NK-92 treated with Interleukin-12 subunit alpha and Interleukin-12 subunit beta, amount 100 ng/mL, for 24 hours (cell line): Measurements from ENCODE around the gene MICAL2.

Source experiments
- DNase-seq: peaks from one replicate; lab custom pipeline; 2025; lab: John Stamatoyannopoulos, UW

MICAL2 gene

DNA sequence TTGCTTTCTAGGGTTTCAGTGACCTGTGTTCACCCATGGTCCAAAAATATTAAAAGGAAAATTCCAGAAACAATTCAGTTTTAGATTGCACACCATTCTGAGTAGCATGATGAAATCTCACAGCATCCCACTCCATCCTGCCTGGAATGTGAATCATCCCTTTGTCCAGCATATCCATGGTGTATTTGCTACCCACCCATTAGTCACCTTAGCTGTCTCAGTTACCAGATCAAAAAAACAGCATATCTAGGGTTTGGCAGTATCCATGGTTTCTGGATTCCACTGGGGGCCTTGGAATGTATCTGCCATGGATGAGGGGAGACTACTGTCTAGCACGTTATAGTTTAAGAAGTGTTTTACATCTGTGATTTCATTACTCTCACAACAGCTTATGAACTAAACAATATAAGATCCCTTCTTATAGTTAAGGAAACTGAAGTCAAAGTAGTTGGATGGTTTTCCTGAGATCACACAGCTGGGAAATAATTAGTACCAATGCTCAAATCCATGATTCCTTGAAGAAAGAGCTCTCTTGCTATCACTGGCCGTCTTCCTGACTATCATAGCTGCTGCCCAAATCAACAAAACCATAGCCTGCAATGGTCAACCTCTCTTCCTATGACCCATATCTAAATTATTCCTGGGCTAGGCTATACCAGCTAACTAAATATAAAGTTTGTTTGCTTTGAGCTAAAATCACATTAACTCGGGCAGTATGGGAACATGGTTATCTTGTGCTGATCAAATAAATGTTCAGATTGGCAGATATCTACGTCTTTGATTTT lies 122.6 kb downstream of the MICAL2 start:
- DNase-seq: no peak

DNA sequence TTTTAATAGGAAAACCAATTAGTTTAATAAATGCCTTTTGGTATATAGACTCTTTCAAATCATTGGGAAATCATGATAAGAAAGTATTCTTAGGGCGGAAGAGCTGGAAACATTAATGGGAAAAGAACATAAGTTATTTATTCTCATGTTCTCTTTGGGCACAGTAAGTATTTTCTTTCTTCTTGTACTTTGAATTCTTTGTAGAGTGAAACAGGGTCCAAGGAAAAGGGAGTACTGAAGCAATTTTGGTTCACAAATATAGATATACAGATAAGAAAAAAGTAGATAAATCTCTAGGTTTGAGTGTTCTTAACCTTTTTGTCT lies 123.2 kb downstream of the MICAL2 start:
- no peak for DNase-seq

DNA sequence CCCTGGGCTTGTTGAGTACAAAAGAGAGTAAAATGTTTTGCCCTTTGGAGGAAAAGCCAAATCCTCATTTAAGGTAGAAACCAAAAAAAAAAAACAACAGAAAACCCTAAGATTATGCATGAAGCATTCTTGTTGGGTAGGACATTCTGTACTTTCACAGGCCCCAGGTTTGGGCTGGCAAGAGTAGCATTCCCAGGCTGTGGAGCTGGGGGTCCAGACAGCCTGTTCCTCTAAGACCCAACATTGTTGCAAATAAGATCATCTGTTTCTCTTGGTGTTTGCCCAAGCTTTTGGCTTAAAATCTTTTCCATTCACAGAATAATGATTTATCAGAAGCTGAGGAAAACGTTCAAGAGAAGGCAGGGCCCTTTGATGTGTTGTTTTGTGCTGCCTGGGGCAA lies 123.8 kb downstream of the MICAL2 start:
- no peak for DNase-seq

DNA sequence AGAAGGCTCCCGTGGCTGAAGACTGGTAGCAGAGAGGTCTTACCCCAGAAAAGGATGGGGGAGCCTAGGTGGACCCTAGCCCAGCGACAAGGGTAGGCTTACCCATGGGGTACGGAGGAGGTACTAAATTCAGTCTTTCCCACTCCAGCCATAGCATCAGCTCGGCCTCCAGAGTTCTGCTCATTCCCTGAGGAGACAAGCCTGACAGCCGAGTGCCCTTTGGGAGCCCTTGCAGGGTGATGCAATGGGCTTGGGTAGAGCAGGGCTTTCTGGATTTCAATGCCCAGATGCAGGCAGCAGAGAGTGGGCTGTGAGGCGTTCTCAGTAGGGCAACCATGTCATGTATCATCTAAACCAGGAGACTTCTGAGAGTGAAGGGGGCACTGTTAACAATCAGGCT lies 124.7 kb downstream of the MICAL2 start:
- DNase-seq: no peak

DNA sequence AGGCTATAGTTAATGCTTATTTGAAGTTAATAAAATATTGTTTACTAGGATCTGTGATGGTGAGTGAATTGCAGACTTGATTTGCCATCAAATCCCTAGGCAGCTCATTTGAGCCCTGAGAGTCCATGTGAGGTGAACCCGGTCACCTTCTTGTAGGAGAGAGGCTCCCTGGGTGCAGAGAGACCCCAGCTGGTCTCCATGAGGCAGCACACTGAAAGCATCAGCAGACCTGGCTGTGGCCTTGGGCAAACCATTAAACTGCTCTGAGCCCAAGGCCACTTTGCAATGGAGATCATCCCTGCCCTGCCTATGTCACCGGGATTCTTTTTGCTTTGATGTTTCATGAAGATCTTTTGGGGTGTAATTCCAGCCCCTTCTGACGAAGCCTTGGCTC lies 125.2 kb downstream of the MICAL2 start:
- peak; percentile 5 for DNase-seq

DNA sequence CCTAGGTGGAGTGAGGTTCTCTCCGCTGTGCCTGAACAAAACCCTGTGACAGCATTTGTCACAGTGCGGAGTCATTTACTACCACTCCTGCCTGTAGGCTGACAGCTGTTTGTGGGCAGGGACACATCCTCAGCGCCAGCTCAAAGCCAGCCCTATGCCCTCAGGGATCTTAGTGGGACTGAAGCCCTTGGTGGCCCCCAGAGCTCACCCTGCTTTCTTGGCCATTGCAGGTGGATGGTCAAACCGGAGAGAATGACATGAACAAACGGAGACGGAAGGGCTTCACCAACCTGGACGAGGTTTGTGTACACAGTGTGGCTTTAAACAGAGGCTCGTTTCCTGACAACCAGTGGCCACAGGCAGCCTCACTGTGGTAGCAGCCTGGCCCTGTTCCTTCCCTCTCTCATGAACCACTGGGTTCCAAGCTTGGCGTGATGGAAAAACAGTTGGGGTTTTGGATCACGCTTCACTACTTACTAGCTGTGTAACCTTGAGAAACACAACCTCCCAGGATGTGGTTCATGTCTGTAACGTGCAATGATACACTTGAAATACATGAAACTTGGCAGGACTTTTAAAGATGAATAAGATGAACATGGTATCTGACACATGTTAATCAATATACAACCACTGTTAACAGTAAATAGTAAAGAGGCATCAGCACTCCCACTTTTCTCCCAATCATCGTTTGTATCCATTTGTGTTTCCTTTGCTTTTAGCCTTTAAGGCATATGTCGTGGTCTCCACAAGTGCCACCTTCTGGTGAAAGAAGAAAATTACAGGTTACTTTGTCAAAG lies 125.8 kb downstream of the MICAL2 start:
- DNase-seq: peak; percentile 32

DNA sequence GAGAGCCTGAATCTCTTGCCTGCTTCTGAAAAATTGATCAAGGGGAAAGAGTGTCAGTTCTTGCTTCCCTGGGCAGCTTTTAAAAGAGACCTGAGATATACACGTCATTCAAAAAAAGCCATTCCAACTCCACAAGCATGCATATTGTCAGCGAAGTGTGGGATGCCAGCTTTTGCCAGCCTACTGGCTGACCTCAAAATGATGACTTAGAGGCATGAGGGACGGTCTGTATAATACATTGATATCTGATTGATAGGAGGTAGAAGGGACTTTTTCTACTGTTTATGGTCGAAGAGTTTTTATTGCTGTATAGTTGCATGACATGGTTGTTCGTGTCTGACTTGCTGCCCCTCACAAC lies 126.3 kb downstream of the MICAL2 start:
- no peak for DNase-seq

DNA sequence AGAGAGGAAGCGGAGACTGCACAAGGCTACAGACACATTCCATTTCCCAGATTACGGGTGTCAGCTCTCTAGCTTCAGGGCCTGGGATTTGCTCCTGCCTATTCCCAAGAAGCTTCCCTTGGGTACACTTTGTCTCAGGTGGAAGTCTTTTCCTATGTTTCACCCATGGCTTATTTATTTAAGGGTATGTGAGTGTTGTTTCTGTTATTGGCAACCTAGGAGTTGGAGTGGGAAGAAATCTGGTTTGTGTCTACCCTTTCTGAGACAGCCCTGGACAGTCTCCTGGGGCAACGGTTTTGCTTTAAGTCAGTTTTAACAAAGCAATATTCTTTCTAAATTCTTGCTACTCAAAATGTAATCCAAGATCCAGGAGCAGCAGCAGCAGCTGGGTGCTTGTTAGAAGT lies 127.0 kb downstream of the MICAL2 start:
- DNase-seq: no peak

DNA sequence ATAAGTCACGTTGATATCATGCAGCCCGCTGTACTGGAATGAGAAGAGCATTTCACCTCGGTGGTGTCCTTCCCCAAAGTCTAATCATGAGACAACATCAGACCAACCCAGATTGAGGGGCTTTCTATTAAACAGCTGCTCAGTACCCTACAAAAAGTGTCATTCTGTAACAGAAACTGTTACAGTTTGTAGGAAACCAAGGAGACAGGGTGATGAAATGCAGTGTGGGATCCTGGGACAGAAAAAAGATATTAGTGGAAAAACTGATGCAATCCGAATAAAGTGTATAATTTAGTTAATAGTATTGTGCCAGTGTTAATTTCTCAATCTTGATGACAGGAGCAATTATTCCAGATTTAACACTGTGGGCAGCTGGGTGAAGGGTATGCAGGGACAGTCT lies 128.0 kb downstream of the MICAL2 start:
- no peak for DNase-seq

DNA sequence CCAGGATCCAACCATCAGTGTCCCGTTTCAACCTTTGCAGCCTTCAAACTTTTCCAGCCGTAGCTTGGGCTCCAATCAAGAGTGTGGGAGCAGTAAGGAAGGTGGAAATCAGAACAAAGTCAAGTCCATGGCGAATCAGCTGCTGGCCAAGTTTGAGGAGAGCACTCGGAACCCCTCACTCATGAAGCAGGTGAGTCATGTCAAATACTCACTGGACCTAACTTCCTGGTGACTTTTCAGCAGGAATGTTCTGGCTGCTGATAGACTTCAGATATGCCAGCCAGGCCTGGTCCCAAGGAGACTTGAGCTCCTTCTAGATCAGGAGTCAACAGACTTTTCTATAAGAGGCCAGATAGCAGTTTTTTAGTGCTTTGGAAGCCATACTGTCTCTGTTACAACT lies 129.0 kb downstream of the MICAL2 start:
- no peak for DNase-seq

DNA sequence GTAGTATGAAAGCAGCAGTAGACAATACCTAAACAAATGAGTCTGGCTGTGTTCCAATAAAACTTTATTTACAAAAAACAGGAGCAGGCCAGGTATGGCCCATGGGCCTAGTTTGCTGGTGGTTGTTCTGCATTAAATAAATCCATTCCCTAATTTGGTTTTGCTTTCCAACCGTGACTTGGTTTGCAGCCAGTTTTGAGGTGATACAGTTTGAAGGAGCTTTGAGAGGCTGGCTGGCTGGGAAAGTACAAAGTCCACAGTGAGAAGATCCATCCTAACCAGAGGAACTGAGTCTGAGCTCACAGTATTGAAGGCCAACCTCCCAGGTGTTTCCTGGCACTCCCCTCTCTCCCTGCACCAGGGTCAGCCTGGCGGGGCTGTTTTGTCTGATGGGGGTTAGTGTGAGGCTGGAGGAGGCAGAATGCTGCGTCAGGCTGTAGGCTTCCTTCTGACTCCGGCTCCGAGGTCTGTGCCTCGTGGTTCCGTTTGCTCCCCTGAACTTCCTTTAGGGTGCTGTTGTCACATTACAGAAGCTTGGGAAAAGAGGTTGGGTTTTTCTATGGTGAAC lies 129.5 kb downstream of the MICAL2 start:
- no peak for DNase-seq

DNA sequence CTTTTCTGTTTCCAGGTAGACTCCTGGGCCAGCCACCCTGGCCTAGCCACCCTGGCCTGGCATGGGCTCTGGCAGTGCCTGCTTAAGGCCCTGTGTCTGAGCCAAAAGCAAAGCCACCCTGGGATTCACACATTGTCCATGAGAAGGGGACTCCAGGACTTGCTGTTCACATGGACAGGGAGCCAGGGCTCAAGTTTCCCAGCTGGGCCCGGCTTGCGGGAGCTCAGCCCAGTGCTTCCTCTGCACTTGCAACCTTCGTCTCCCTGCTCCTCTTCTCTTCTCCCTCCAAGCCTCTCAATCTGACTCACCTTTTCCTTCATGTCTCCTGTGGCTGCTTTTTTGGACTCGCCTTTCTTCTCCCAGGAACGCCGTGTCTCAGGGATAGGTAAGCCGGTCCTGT lies 130.3 kb downstream of the MICAL2 start:
- no peak for DNase-seq

DNA sequence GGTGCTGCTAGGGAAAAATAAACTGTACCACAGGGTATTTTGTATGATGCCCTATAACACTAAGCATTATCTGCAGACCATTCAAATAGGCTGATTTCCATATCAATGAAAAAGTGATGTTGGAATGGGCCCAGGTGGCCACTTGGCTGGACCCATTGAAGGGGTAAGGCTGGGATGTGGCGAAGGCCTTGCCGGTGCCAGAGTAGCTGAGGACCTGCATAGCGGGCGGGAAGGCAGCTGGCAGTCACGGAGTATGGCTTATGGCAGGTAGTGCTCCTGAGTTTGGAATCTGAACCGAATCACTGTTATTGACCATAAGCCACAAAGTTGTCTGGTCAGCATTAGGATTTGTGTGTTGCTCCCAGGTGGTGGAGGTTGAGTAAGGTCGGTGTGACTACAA lies 131.0 kb downstream of the MICAL2 start:
- no peak for DNase-seq

DNA sequence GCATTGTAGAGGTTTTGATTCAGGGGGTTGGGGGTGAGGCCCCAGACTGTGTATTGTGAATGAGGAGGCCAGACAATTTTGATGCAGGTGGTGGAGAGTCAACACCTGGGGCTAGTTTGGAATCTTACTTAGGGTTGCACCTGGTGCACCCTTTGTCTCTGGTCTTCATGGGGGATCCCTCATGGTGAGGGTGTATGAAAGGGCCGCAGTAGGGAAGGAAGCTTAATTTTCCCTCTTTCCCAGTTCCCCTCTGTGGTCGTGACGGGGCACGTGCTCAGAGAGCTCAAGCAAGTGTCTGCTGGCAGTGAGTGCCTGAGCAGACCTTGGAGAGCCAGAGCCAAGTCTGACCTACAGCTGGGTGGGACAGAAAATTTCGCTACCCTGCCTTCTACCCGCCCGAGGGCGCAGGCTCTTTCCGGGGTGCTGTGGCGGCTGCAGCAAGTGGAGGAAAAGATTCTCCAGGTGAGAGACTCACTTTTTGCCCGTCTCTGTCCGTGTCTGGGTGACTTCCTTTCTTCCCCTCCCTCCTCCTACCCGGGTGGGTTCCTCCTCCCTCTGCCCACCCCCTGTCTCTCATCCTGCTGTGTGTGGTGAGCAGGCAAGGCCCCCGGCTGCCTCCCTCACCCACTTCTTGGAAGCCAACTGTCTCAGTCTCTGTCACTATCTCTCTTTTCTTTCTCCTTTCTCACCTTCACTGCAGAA lies 131.7 kb downstream of the MICAL2 start:
- DNase-seq: no peak

DNA sequence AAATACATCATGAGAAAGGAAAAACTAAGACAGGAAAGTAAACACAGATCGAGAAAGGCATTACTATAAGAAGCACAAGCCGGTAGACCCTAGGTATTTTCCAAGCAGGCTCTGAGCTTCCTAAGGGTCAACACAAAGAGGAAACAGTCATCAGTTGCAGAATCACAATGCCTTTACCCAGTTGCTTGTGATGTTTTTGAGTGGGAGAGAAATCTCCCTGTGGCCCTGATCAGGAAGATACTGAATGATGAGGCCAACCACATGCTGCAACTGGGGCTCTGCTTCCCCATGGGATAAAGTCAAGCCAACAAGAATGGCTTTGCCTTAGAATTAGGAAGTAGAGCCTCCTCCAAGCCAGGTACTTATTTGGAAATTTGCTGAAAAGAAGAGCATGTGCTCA lies 132.6 kb downstream of the MICAL2 start:
- DNase-seq: no peak

DNA sequence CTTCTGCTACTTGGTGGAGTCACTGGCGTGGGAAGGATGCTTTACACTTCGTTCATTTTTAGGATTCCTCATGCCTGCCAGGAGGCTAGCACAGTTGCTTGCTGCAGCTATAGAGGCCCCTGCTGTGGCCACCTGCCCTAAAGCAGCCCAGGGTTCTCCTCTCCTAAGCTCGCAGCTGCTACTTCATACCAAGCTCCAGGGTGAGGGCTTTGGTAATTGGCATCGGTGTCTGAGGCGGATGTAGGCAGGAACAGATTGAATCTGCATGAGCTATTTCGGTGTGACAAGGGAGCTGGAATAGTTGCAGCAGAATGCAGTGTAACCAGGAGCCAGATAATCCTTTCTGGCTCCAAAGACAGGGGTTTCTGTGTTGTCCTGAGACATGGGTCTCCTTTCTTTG lies 133.1 kb downstream of the MICAL2 start:
- DNase-seq: no peak

DNA sequence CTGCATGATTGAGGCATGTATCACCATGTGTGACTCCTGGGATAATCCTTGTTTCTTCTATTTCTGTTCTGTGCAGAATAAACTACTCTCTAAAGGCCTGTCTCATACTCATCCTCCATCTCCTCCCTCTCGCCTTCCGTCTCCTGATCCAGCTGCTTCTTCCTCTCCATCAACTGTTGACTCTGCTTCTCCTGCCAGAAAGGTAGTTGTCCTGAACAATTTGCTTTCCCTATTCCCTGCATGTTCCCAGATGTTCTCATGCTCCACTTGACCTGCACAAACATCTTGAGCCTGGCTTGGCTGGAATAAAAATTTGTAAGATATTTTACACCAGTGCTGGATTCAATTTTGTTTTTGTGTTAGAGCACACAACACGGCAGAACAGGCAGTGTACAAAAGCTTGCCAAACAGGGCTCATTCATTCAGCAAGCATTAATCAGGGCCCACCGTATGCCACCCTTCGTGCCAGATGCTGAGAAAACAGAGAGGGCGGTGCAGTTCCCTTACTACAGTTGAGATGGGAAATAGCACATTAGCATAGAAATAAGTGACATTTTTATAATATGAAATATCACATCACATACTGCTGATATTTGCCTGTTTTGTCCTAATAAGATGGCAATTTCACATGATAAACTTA lies 133.6 kb downstream of the MICAL2 start:
- no peak for DNase-seq

DNA sequence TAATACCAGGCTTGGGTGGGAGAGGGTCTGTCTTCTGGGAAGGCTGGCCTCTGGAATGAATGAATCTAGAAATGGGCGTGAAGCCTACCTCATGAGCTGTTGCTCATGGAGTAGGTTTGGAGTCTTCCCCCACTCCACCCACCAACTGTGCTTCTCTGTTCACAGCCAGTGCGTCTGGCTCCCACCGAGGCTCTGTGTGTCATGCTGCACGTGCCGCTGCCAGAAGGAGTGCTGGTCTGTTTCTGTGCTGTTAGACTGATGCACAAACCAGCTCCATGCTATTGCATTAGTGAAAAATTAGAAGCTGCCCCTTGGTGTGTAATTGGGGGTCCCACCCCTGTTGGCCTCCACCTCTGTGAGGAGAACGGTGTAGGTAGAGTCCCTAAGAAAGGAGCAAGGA lies 134.7 kb downstream of the MICAL2 start:
- DNase-seq: no peak

DNA sequence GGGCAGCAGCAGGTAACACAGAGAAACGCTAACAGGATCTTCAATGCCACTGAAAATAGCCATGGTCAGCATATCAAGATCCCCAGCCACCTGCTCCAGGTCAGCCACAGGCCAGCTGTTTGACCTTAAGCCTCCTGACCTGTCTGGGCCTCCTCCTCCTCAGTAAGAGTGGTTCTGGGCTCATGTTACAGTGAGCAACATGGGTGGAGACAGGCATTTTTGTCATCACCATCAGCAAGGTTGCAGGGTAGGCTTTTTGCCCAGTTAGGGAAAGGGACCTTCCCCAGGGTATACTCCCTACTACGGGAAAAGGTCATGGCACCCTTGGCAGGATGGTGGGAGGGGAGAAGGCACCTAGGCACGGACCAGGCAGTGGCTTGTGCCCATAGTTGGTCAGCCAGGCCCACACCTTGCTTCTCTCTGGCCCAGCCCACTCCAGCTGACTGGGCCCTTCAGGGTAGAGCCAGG lies 135.2 kb downstream of the MICAL2 start:
- DNase-seq: no peak

DNA sequence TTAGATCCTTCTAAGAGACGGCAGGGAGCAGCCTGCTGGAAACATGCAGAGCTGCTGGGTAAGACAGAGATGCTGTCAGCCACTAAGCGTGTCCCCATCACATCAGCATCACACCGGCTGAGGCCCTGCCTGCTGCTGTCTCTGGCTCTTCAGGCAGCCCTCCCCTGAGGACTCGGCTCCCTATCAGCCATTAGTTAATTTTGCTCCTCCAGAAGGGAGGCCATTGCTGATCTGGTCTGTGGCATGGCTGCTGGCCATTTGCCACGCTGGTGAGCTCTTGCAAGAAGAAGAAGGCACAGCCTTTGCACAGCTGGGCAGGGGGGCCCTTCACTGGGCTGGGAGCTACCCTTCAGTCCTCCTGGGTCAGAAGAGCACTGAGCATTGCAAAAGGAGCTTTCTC lies 135.8 kb downstream of the MICAL2 start:
- no peak for DNase-seq

DNA sequence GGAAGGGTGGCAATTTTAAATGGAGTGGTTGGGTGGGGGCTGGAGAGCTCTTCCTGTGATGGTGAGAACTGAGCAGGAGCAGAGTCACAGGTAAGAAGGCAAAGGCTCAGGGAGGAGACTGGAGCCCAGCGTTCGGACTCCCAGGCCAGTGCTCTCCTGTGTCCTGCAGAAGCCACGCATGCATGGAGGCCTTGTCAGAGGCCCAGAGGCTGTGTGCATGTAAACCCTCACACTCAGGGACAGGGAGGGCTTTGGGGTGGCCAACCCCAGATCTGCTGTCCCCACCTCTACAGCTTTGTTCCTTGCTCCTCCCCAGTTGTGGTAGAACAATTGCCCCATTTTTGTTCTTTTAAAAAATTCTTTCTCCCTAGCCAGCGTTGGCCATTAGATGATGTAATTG lies 136.6 kb downstream of the MICAL2 start:
- no peak for DNase-seq

DNA sequence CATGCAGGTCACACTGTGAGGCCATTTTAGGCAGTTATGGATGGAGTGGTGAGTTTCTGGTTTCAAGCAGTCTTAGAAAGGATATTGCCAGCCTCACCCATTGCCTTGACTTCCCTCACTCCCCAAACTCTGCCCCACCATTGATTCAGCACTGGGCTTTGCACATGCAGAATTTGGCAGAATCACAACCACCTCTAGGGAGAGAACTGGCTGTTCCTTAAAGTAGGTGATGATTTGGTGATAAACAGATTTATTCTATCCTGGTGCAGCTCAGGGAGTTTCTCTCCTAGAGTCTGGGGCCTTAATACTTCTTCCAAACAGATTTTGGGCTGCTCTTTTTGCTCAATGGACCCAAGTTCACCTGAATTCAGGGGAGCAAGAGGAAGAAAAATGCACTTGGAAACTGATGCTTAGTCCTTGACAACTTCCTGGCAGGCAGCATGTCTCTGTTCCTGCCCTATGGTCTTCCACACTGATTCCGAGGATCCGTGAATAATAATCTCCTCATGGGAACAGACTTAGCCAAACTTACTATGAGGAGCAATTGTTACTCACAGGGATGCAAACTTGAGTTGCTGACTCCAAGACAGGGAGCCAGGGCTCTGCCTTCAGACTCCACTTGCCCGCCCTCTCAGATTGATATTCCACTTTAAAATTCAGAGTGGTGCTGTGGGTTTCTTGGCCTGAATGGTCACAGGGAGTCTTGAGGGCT lies 137.3 kb downstream of the MICAL2 start:
- no peak for DNase-seq
